ENCODE data around the gene GLO1. TPM values are rescaled to one million over a fixed set of nuclear protein-coding genes. Genes with fewer than 3 reads are reported as not detected.

Gene GLO1
- total and polyA plus RNA-seq, 2 donors (not counting 1 experiment from before 2014, with no cell fraction given) = 18.5 to 31.6 TPM

DNA sequence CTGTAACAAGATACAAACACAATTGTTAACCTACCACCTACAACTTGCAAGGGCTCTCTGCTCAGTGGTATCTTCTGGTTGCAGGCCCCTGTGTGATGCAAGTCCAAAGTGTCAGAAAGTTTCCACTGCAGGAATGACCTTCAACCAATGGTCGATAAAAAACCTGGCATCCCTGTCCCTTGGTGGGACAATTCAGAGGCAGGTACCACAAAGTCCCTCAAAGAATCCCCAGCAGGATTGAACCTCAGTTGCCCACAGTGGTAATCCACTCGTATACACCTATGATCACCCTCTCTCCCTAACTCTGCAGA lies 15.9 kb downstream of the GLO1 start:
- Histone ChIP-seq H3K27me3 (replicated peaks in 1 of 4; ENCODE audit: control extremely low read depth in 1 of 4, control insufficient read depth in 3 of 4, insufficient read depth in 4 of 4, low read length in 3 of 4) (no peaks in the 10 kb centered on the region), H3K27ac (ENCODE audit: low read length in 2 of 2) (peak overlapping the region in 1 of 2 donors; percentile 10), H2AFZ (ENCODE audit: insufficient read depth, low read depth, low read length, poor library complexity, severe bottlenecking) (no peak overlapping the region), H3K4me1 (ENCODE audit: control insufficient read depth in 2 of 2, insufficient read depth in 2 of 2, low read length in 2 of 2) (peaks cover 12 to 15% of the 10 kb centered on the region in 2 donors), H4K20me1 (ENCODE audit: control insufficient read depth, insufficient read depth, low read length, poor library complexity, severe bottlenecking) (no peaks in the 10 kb centered on the region), H3K79me2 (ENCODE audit: control insufficient read depth, insufficient read depth, low read length) (peaks cover 5% of the 10 kb centered on the region), H3K36me3 (replicated peaks in 1 of 2; ENCODE audit: control extremely low read depth in 1 of 2, control insufficient read depth in 1 of 2, extremely low read depth in 1 of 2, insufficient read depth in 2 of 2, low read length in 1 of 2) (peaks cover 0 to 21% of the 10 kb centered on the region in 2 experiments), H3K4me3 (ENCODE audit: control extremely low read depth in 1 of 5, extremely low read depth in 1 of 5, insufficient read depth in 1 of 5, low read depth in 2 of 5, low read length in 4 of 5) (no peak overlapping the region), H3K9me3 (ENCODE audit: control extremely low read depth in 1 of 3, control insufficient read depth in 2 of 3, insufficient read depth in 1 of 3, low read length in 2 of 3) (no peaks in the 10 kb centered on the region), H3K9ac (ENCODE audit: low read length) (no peak overlapping the region), H3K4me2 (replicated peaks; ENCODE audit: low read depth, low read length, poor library complexity, severe bottlenecking) (no peak overlapping the region)
- Mint-ChIP-seq H3K4me3 (no peak overlapping the region), H3K27ac (peak overlapping the region; percentile 23), H3K9me3 (ENCODE audit: insufficient read depth) (no peaks in the 10 kb centered on the region), H3K4me1 (peaks cover 45% of the 10 kb centered on the region), H3K27me3 (no peaks in the 10 kb centered on the region)
- POLR2A ChIA-PET = no interaction called here
- ATAC-seq (ENCODE audit: low read depth) = no peak
- no peak for DNase-seq
- TF ChIP-seq EZH2 (IDR thresholded peaks at IDR 0.05; ENCODE audit: borderline replicate concordance, insufficient read depth, low read depth, low read length, poor library complexity, severe bottlenecking) = no peak
- TF ChIP-seq, protein P1, sequence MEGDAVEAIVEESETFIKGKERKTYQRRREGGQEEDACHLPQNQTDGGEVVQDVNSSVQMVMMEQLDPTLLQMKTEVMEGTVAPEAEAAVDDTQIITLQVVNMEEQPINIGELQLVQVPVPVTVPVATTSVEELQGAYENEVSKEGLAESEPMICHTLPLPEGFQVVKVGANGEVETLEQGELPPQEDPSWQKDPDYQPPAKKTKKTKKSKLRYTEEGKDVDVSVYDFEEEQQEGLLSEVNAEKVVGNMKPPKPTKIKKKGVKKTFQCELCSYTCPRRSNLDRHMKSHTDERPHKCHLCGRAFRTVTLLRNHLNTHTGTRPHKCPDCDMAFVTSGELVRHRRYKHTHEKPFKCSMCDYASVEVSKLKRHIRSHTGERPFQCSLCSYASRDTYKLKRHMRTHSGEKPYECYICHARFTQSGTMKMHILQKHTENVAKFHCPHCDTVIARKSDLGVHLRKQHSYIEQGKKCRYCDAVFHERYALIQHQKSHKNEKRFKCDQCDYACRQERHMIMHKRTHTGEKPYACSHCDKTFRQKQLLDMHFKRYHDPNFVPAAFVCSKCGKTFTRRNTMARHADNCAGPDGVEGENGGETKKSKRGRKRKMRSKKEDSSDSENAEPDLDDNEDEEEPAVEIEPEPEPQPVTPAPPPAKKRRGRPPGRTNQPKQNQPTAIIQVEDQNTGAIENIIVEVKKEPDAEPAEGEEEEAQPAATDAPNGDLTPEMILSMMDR (IDR thresholded peaks at IDR 0.05) = no peak
- CTCF ChIA-PET = no interaction called here
- intact Hi-C loops (cut with micrococcal nuclease) = no loop called here
- WGBS (ENCODE audit: insufficient coverage) = 75% methylated on average over 2 of the region's 2 CpGs

GRCh38 chr6:38686270-38687042 lies 16.5 kb downstream of the GLO1 start:
- intact Hi-C loops (cut with micrococcal nuclease) = no loop called here
- TF ChIP-seq EZH2 (IDR thresholded peaks at IDR 0.05; ENCODE audit: borderline replicate concordance, insufficient read depth, low read depth, low read length, poor library complexity, severe bottlenecking) = no peak
- TF ChIP-seq, protein P1 (IDR thresholded peaks at IDR 0.05) = no peak
- Mint-ChIP-seq H3K27me3 (no peaks in the 10 kb centered on the region), H3K27ac (no peak overlapping the region), H3K4me1 (peaks cover 42% of the 10 kb centered on the region), H3K4me3 (no peak overlapping the region), H3K9me3 (ENCODE audit: insufficient read depth) (no peaks in the 10 kb centered on the region)
- Histone ChIP-seq H3K4me3 (ENCODE audit: control extremely low read depth in 1 of 5, extremely low read depth in 1 of 5, insufficient read depth in 1 of 5, low read depth in 2 of 5, low read length in 4 of 5) (no peak overlapping the region), H2AFZ (ENCODE audit: insufficient read depth, low read depth, low read length, poor library complexity, severe bottlenecking) (no peak overlapping the region), H3K27me3 (replicated peaks in 1 of 4; ENCODE audit: control extremely low read depth in 1 of 4, control insufficient read depth in 3 of 4, insufficient read depth in 4 of 4, low read length in 3 of 4) (no peaks in the 10 kb centered on the region), H3K4me2 (replicated peaks; ENCODE audit: low read depth, low read length, poor library complexity, severe bottlenecking) (no peak overlapping the region), H3K27ac (ENCODE audit: low read length in 2 of 2) (peak overlapping the region in 1 of 2 donors; percentile 14), H3K4me1 (ENCODE audit: control insufficient read depth in 2 of 2, insufficient read depth in 2 of 2, low read length in 2 of 2) (peaks cover 12 to 15% of the 10 kb centered on the region in 2 donors), H4K20me1 (ENCODE audit: control insufficient read depth, insufficient read depth, low read length, poor library complexity, severe bottlenecking) (no peaks in the 10 kb centered on the region), H3K9me3 (ENCODE audit: control extremely low read depth in 1 of 3, control insufficient read depth in 2 of 3, insufficient read depth in 1 of 3, low read length in 2 of 3) (no peaks in the 10 kb centered on the region), H3K79me2 (ENCODE audit: control insufficient read depth, insufficient read depth, low read length) (peaks cover 5% of the 10 kb centered on the region), H3K36me3 (replicated peaks in 1 of 2; ENCODE audit: control extremely low read depth in 1 of 2, control insufficient read depth in 1 of 2, extremely low read depth in 1 of 2, insufficient read depth in 2 of 2, low read length in 1 of 2) (peaks cover 0 to 25% of the 10 kb centered on the region in 2 experiments), H3K9ac (ENCODE audit: low read length) (no peak overlapping the region)
- POLR2A ChIA-PET = no interaction called here
- WGBS (ENCODE audit: insufficient coverage) = 100% methylated on average over 1 of the region's 4 CpGs
- DNase-seq = no peak
- CTCF ChIA-PET = no interaction called here
- no peak for ATAC-seq (ENCODE audit: low read depth)

Data from B cell (primary cell).